HEK293 (cell line): Measurements from ENCODE around the gene CCDC136.

Experiments used
- CTCF ChIA-PET: fragments of 350-600 bp; formaldehyde crosslinking; extraction: SDS; loops from one replicate; lab custom pipeline; 2021; ENCODE audit warnings: antibody characterized with exemption; lab: Yijun Ruan, JAX
- POLR2A ChIA-PET: fragments of 300-600 bp; formaldehyde crosslinking; extraction: SDS; loops from one replicate; lab custom pipeline; 2020; ENCODE audit warnings: antibody characterized with exemption, inconsistent platforms; lab: Yijun Ruan, JAX
- H3K27ac ChIP-seq: fragments of 200-500 bp; sonication (Bioruptor generic); 2 replicates; pipeline ENCODE4 v1.5.1; 2014; ENCODE audit warnings: low read depth, low read length, control low read depth, inconsistent platforms; ENCODE audit errors: extremely low read depth
- H3K36me3 ChIP-seq, 2 experiments: fragments of 200-500 bp in 1 of 2; sonication (Bioruptor generic) in 1 of 2; 1 replicate in 1 of 2; 2 replicates in 1 of 2; pipeline ENCODE4 v1.5.1; 2014 to 2017; ENCODE audit warnings: inconsistent platforms in 2 of 2, low read length in 2 of 2; ENCODE audit not compliant: control insufficient read depth in 2 of 2, insufficient read depth in 1 of 2
- H3K4me1 ChIP-seq: fragments of 200-500 bp; sonication (Bioruptor generic); 2 replicates; pipeline ENCODE4 v1.5.1; 2014; ENCODE audit warnings: mild to moderate bottlenecking, low read length, inconsistent platforms; ENCODE audit not compliant: control insufficient read depth, insufficient read depth
- H3K4me3 ChIP-seq: 2 replicates; pipeline ENCODE4 v1.5.1; 2011; ENCODE audit warnings: low read depth, mild to moderate bottlenecking, control low read depth, low read length, moderate library complexity
- H3K9me3 ChIP-seq: fragments of 200-500 bp; sonication (Bioruptor generic); 2 replicates; pipeline ENCODE4 v1.5.1; 2014; ENCODE audit warnings: low read depth, low read length, inconsistent platforms; ENCODE audit not compliant: control insufficient read depth, insufficient read depth
- BCL11A ChIP-seq: fragments of 450-650 bp; formaldehyde crosslinking; IDR thresholded peaks from 2 replicates; pipeline ENCODE4 v1.5.1; 2016; ENCODE audit warnings: low read depth, missing biosample characterization, missing genetic modification characterization
- GLIS1 ChIP-seq: fragments of 450-650 bp; formaldehyde crosslinking; IDR thresholded peaks from 2 replicates; pipeline ENCODE4 v1.5.1; 2016; ENCODE audit warnings: missing biosample characterization, missing genetic modification characterization
- GLIS2 ChIP-seq: fragments of 450-650 bp; formaldehyde crosslinking; IDR thresholded peaks from 2 replicates; pipeline ENCODE4 v1.5.1; 2016; ENCODE audit warnings: missing biosample characterization, missing genetic modification characterization
- INSM2 ChIP-seq: fragments of 450-650 bp; formaldehyde crosslinking; IDR thresholded peaks from 2 replicates; pipeline ENCODE4 v1.5.1; 2016; ENCODE audit warnings: missing biosample characterization, missing genetic modification characterization
- KLF17 ChIP-seq: fragments of 450-650 bp; formaldehyde crosslinking; IDR thresholded peaks from 2 replicates; pipeline ENCODE4 v1.5.1; 2016; ENCODE audit warnings: missing biosample characterization, missing genetic modification characterization
- MZF1 ChIP-seq: fragments of 450-650 bp; formaldehyde crosslinking; IDR thresholded peaks from 2 replicates; pipeline ENCODE4 v1.5.1; 2017; ENCODE audit warnings: missing biosample characterization, missing genetic modification characterization, borderline replicate concordance
- SCRT1 ChIP-seq: fragments of 450-650 bp; formaldehyde crosslinking; IDR thresholded peaks from 2 replicates; pipeline ENCODE4 v1.5.1; 2016; ENCODE audit warnings: missing biosample characterization, missing genetic modification characterization, borderline replicate concordance
- ZBTB11 ChIP-seq: fragments of 450-650 bp; formaldehyde crosslinking; conservative IDR thresholded peaks from 2 replicates; pipeline ENCODE4 v1.5.1; 2016; ENCODE audit warnings: low read depth, missing biosample characterization, missing genetic modification characterization
- ZBTB48 ChIP-seq: fragments of 450-650 bp; formaldehyde crosslinking; IDR thresholded peaks from 2 replicates; pipeline ENCODE4 v1.5.1; 2016; ENCODE audit warnings: missing biosample characterization, missing genetic modification characterization
- ZBTB6 ChIP-seq: fragments of 450-650 bp; formaldehyde crosslinking; IDR thresholded peaks from 2 replicates; pipeline ENCODE4 v1.5.1; 2017; ENCODE audit warnings: missing biosample characterization, missing genetic modification characterization
- ZBTB8A ChIP-seq: fragments of 450-650 bp; formaldehyde crosslinking; IDR thresholded peaks from 2 replicates; pipeline ENCODE4 v1.5.1; 2016; ENCODE audit warnings: missing biosample characterization, missing genetic modification characterization
- ZNF202 ChIP-seq: fragments of 450-650 bp; formaldehyde crosslinking; IDR thresholded peaks from 2 replicates; pipeline ENCODE4 v1.5.1; 2016; ENCODE audit warnings: missing biosample characterization, missing genetic modification characterization, borderline replicate concordance
- ZNF248 ChIP-seq: fragments of 450-650 bp; formaldehyde crosslinking; IDR thresholded peaks from 2 replicates; pipeline ENCODE4 v1.5.1; 2017; ENCODE audit warnings: missing biosample characterization, missing genetic modification characterization
- ZNF26 ChIP-seq: fragments of 450-650 bp; formaldehyde crosslinking; IDR thresholded peaks from 2 replicates; pipeline ENCODE4 v1.5.1; 2016; ENCODE audit warnings: missing biosample characterization, missing genetic modification characterization
- ZNF292 ChIP-seq: fragments of 450-650 bp; formaldehyde crosslinking; IDR thresholded peaks from 2 replicates; pipeline ENCODE4 v1.5.1; 2016; ENCODE audit warnings: low read depth, missing biosample characterization, missing genetic modification characterization, borderline replicate concordance
- ZNF488 ChIP-seq: fragments of 450-650 bp; formaldehyde crosslinking; IDR thresholded peaks from 2 replicates; pipeline ENCODE4 v1.5.1; 2016; ENCODE audit warnings: missing biosample characterization, missing genetic modification characterization
- ZNF530 ChIP-seq: fragments of 450-650 bp; formaldehyde crosslinking; IDR thresholded peaks from 2 replicates; pipeline ENCODE4 v1.5.1; 2016; ENCODE audit warnings: low read depth, missing biosample characterization, missing genetic modification characterization
- ZNF621 ChIP-seq: fragments of 450-650 bp; formaldehyde crosslinking; IDR thresholded peaks from 2 replicates; pipeline ENCODE4 v1.5.1; 2017; ENCODE audit warnings: missing biosample characterization, missing genetic modification characterization
- ZNF776 ChIP-seq: fragments of 450-650 bp; formaldehyde crosslinking; IDR thresholded peaks from 2 replicates; pipeline ENCODE4 v1.5.0; 2017; ENCODE audit warnings: missing biosample characterization, missing genetic modification characterization, borderline replicate concordance
- ZNF785 ChIP-seq: fragments of 450-650 bp; formaldehyde crosslinking; IDR thresholded peaks from 2 replicates; pipeline ENCODE4 v1.5.1; 2016; ENCODE audit warnings: missing biosample characterization, missing genetic modification characterization
- ZNF791 ChIP-seq: fragments of 450-650 bp; formaldehyde crosslinking; IDR thresholded peaks from 2 replicates; pipeline ENCODE4 v1.5.1; 2016; ENCODE audit warnings: missing biosample characterization, missing genetic modification characterization
- ZNF837 ChIP-seq: fragments of 450-650 bp; formaldehyde crosslinking; IDR thresholded peaks from 2 replicates; pipeline ENCODE4 v1.5.1; 2016; ENCODE audit warnings: missing biosample characterization, missing genetic modification characterization
- ZSCAN16 ChIP-seq: fragments of 450-650 bp; formaldehyde crosslinking; IDR thresholded peaks from 2 replicates; pipeline ENCODE4 v1.5.1; 2016; ENCODE audit warnings: missing biosample characterization, missing genetic modification characterization

Gene CCDC136

GRCh38 chr7:128844777-128845311, 53.1 kb downstream of the CCDC136 start:
- H3K36me3 ChIP-seq, result peaks cover 0 to 94% of the 10 kb centered on the region in 2 experiments; a peak in 1 of 3 replicates
- ChIA-PET CTCF (no interaction called here), POLR2A (no interaction called here)
- no peak overlapping the region for H3K27ac ChIP-seq
- no peak for TF ChIP-seq ZBTB48 (tag by site-specific recombination)
- no peak for TF ChIP-seq ZSCAN16
- TF ChIP-seq ZNF202 (tag by site-specific recombination), result no peak
- TF ChIP-seq ZNF488 (tag by site-specific recombination), result no peak
- no peak for TF ChIP-seq ZNF791 (tag by site-specific recombination)
- no peak for TF ChIP-seq ZNF837 (tag by site-specific recombination)
- TF ChIP-seq ZBTB6 (tag by site-specific recombination), result no peak
- no peak for TF ChIP-seq ZNF776 (tag by site-specific recombination)
- no peak for TF ChIP-seq BCL11A (tag by site-specific recombination)
- no peak for TF ChIP-seq SCRT1 (tag by site-specific recombination)
- no peak for TF ChIP-seq GLIS2 (tag by site-specific recombination)
- H3K4me1 ChIP-seq, result no peaks in the 10 kb centered on the region
- H3K4me3 ChIP-seq, result no peak overlapping the region
- H3K9me3 ChIP-seq, result no peaks in the 10 kb centered on the region

GRCh38 chr7:128845475-128845874, 53.7 kb downstream of the CCDC136 start:
- ChIA-PET POLR2A (no interaction called here), CTCF (interaction anchor here (0.5 kb wide), 1 partner anchor 246 kb away, joined by 3 read pairs; no protein-coding TSS in a partner anchor)
- H3K27ac ChIP-seq, result no peak overlapping the region
- no peaks in the 10 kb centered on the region for H3K9me3 ChIP-seq
- no peaks in the 10 kb centered on the region for H3K4me1 ChIP-seq
- H3K4me3 ChIP-seq, result no peak overlapping the region
- H3K36me3 ChIP-seq, result peaks cover 0 to 94% of the 10 kb centered on the region in 2 experiments; a peak in 1 of 3 replicates
- no peak for TF ChIP-seq ZNF292 (tag by site-specific recombination)
- TF ChIP-seq KLF17, result no peak
- TF ChIP-seq ZBTB48 (tag by site-specific recombination), result no peak
- no peak for TF ChIP-seq ZNF530 (tag by site-specific recombination)
- TF ChIP-seq ZNF785 (tag by site-specific recombination), result no peak
- TF ChIP-seq MZF1 (tag by site-specific recombination), result no peak
- TF ChIP-seq INSM2 (tag by site-specific recombination), result no peak
- no peak for TF ChIP-seq ZNF248 (tag by site-specific recombination)
- no peak for TF ChIP-seq GLIS1 (tag by site-specific recombination)
- no peak for TF ChIP-seq ZNF621 (tag by site-specific recombination)
- TF ChIP-seq ZBTB11 (tag by site-specific recombination), result no peak
- TF ChIP-seq ZNF26 (tag by site-specific recombination), result no peak
- TF ChIP-seq ZBTB8A (tag by site-specific recombination), result no peak
